Measurements from ENCODE around the gene CTSL. TPM values are rescaled to one million over a fixed set of nuclear protein-coding genes. Genes with fewer than 3 reads are reported as not detected.

Gene CTSL
- total RNA-seq, 1 experiment from 2014 or later: 84.2 TPM

DNA sequence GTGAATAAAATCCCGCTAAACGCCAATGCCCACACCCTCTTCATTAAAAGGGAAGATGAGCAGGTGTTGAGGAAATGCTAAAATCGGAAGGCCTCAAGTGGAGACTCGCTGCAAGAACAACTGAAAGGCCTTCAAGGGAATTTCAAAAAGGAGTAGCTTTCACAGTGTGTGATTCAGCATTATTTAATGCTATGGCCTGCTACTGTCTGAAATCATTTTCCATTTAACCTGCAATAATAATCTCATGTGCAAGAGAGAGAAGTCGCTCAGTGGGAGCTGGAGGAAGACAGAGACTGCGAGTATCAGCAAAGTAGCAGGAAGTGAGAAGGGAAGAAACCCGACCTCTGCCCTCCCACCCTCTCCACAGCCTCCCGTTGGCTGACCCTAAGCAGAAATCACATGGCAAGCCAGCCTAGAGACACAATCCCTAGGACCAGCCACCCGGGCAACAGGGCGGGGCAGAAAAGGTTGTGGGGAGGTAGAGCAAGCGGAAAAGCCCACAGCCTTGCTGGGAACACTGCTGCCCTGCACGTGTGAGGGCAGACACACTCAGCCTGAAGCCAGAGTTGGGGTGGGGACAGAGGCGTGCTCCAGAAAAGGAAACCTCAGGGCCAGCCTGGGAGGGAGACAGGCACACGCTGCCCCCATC lies 39.9 kb upstream of the CTSL start:
- no TSS peak for BruUV-seq (replicated peaks)
- DNase-seq (ENCODE audit: unreplicated experiment): no peak
- Mint-ChIP-seq H3K9me3 (ENCODE audit: unreplicated experiment) (no peaks in the 10 kb centered on the region), H3K27me3 (ENCODE audit: insufficient read depth, unreplicated experiment) (no peaks in the 10 kb centered on the region), H3K4me3 (ENCODE audit: unreplicated experiment) (no peak overlapping the region), H3K27ac (ENCODE audit: low read depth, unreplicated experiment) (no peak overlapping the region), H3K4me1 (ENCODE audit: insufficient read depth, unreplicated experiment) (peaks cover 6% of the 10 kb centered on the region), H3K36me3 (ENCODE audit: insufficient read depth, unreplicated experiment) (peaks cover 26% of the 10 kb centered on the region)
- TF ChIP-seq, protein P1, sequence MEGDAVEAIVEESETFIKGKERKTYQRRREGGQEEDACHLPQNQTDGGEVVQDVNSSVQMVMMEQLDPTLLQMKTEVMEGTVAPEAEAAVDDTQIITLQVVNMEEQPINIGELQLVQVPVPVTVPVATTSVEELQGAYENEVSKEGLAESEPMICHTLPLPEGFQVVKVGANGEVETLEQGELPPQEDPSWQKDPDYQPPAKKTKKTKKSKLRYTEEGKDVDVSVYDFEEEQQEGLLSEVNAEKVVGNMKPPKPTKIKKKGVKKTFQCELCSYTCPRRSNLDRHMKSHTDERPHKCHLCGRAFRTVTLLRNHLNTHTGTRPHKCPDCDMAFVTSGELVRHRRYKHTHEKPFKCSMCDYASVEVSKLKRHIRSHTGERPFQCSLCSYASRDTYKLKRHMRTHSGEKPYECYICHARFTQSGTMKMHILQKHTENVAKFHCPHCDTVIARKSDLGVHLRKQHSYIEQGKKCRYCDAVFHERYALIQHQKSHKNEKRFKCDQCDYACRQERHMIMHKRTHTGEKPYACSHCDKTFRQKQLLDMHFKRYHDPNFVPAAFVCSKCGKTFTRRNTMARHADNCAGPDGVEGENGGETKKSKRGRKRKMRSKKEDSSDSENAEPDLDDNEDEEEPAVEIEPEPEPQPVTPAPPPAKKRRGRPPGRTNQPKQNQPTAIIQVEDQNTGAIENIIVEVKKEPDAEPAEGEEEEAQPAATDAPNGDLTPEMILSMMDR (IDR thresholded peaks at IDR 0.05; ENCODE audit: unreplicated experiment): no peak
- POLR2A ChIA-PET: interaction anchor here (2.4 kb wide), 1 partner anchor 127 kb away, joined by 7 read pairs; no protein-coding TSS in a partner anchor
- intact Hi-C loops (cut with micrococcal nuclease): loop anchor here (2.0 kb wide), 1 partner anchor 41 kb away; the partner anchor contains the start of gene CTSL
- CTCF ChIA-PET: interaction anchor here (0.6 to 7.8 kb wide), 9 partner anchors 9 to 1252 kb away, joined by 3 to 100 read pairs (median 4); no protein-coding TSS in a partner anchor

DNA sequence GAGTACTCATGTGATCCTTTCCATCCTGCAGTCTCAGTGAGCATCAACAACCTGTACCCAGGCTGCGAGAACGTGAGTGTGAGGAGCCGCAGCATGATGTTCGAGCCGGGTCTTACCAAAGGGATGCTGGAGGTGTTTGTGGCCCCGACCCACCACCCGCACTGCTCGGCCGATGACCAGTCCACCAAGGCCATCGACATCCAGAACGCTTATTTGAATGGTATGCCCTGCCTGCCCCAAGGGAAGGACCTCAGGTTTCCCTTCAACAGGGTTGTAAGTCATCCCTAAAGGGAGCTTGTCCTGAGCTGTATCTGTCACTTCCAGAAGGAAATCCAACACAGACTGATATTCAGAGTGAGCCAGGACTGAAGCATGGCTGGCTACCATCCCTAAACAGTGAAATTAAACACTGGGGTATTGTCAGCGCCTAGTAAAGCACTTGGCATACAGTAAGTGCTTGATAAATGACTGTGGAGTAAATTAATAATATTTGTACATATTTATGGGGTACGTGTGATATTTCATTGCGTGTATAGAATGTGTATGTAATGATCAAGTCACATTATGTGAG lies 39.3 kb upstream of the CTSL start:
- H3K4me1 Mint-ChIP-seq (ENCODE audit: insufficient read depth, unreplicated experiment): peaks cover 6% of the 10 kb centered on the region
- H3K27ac Mint-ChIP-seq (ENCODE audit: low read depth, unreplicated experiment): no peak overlapping the region
- CTCF ChIA-PET: interaction anchor here (0.7 to 7.8 kb wide), 5 partner anchors 10 to 1273 kb away, joined by 3 to 100 read pairs (median 5); no protein-coding TSS in a partner anchor
- POLR2A ChIA-PET: interaction anchor here (0.5 kb wide), 1 partner anchor 112 kb away, joined by 4 read pairs; no protein-coding TSS in a partner anchor
- intact Hi-C loops (cut with micrococcal nuclease): no loop called here
- no peaks in the 10 kb centered on the region for H3K9me3 Mint-ChIP-seq (ENCODE audit: unreplicated experiment)
- no peak for DNase-seq (ENCODE audit: unreplicated experiment)
- no TSS peak for BruUV-seq (replicated peaks)
- H3K4me3 Mint-ChIP-seq (ENCODE audit: unreplicated experiment): no peak overlapping the region
- TF ChIP-seq, protein P1 (IDR thresholded peaks at IDR 0.05; ENCODE audit: unreplicated experiment): no peak
- H3K27me3 Mint-ChIP-seq (ENCODE audit: insufficient read depth, unreplicated experiment): no peaks in the 10 kb centered on the region
- peaks cover 24% of the 10 kb centered on the region for H3K36me3 Mint-ChIP-seq (ENCODE audit: insufficient read depth, unreplicated experiment)

DNA sequence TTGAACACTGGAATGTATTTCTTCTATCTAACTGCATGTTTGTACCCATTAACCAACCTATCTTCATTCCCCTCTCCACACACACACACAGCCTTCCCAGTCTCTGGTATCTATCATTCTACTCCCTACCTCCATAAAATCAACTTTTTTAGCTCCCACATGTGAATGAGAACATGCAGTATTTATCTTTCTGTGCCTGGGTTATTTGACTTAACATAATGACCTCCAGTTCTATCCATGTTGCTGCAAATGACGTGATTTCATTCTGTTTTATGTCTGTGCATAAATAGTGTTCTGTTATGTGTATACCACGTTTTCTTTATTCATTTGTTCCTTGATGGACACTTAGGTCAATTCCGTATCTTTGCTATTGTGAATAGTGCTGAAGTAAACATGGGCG lies 38.7 kb upstream of the CTSL start:
- Mint-ChIP-seq H3K27ac (ENCODE audit: low read depth, unreplicated experiment) (no peak overlapping the region), H3K27me3 (ENCODE audit: insufficient read depth, unreplicated experiment) (no peaks in the 10 kb centered on the region), H3K9me3 (ENCODE audit: unreplicated experiment) (no peaks in the 10 kb centered on the region), H3K36me3 (ENCODE audit: insufficient read depth, unreplicated experiment) (peaks cover 18% of the 10 kb centered on the region), H3K4me1 (ENCODE audit: insufficient read depth, unreplicated experiment) (peaks cover 6% of the 10 kb centered on the region), H3K4me3 (ENCODE audit: unreplicated experiment) (no peak overlapping the region)
- TF ChIP-seq, protein P1 (IDR thresholded peaks at IDR 0.05; ENCODE audit: unreplicated experiment): no peak
- intact Hi-C loops (cut with micrococcal nuclease): no loop called here
- DNase-seq (ENCODE audit: unreplicated experiment): no peak
- ChIA-PET POLR2A (interaction anchor here (0.5 kb wide), 1 partner anchor 112 kb away, joined by 4 read pairs; no protein-coding TSS in a partner anchor), CTCF (interaction anchor here (0.7 to 7.8 kb wide), 4 partner anchors 10 to 1273 kb away, joined by 3 to 100 read pairs (median 16); no protein-coding TSS in a partner anchor)
- BruUV-seq (replicated peaks): no TSS peak

DNA sequence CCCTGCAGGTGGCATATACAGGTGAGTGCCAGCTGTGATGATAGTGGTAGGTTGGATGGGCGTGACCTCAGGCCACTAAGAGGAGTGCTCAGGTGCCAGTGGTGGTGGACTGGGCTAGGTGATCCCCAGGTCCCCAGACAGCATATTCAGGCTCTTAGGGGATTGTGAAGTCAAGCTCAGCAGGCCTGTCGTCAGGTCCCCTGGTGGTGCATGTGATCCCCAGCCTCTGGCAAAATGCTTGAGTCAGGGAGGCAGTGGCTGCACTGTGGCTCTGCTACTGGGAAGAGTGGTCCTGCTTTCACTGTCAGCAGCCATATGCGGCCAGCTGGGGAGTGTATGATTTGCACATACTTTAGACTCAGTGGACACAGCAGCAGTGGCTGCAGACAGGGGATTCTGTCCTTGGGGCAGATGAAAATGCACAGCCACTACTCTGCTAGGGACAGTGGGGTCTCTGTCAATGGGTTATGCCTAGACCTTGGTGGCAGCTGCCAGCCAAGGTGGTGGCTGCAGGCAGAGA lies 31.6 kb upstream of the CTSL start:
- TF ChIP-seq, protein P1 (IDR thresholded peaks at IDR 0.05; ENCODE audit: unreplicated experiment): no peak
- Mint-ChIP-seq H3K27me3 (ENCODE audit: insufficient read depth, unreplicated experiment) (no peaks in the 10 kb centered on the region), H3K36me3 (ENCODE audit: insufficient read depth, unreplicated experiment) (peaks cover 20% of the 10 kb centered on the region), H3K27ac (ENCODE audit: low read depth, unreplicated experiment) (no peak overlapping the region), H3K9me3 (ENCODE audit: unreplicated experiment) (no peaks in the 10 kb centered on the region), H3K4me1 (ENCODE audit: insufficient read depth, unreplicated experiment) (no peaks in the 10 kb centered on the region), H3K4me3 (ENCODE audit: unreplicated experiment) (no peak overlapping the region)
- no TSS peak for BruUV-seq (replicated peaks)
- intact Hi-C loops (cut with micrococcal nuclease): no loop called here
- CTCF ChIA-PET: interaction anchor here (0.7 to 3.4 kb wide), 5 partner anchors 10 to 1574 kb away, joined by 3 to 14 read pairs (median 5); no protein-coding TSS in a partner anchor
- no peak for DNase-seq (ENCODE audit: unreplicated experiment)
- POLR2A ChIA-PET: no interaction called here

Measured in MCF 10A (cell line).